GM06990 (cell line): ENCODE results near the gene ZNF460.
"Not testable (repeated sequence)": the region's sequence is repeated elsewhere in the genome, so short reads cannot be mapped to it uniquely, and the experiment has no call there.

ENCODE experiments used
- DNase-seq: peaks from one replicate; pipeline ENCODE4 v3.0.0-alpha.2; 2011; ENCODE audit not compliant: insufficient read length; ENCODE audit errors: extremely low read depth
- H3K27me3 ChIP-seq: replicated peaks from 2 replicates; pipeline ENCODE4 v1.6.0; 2011; ENCODE audit warnings: low read length; ENCODE audit not compliant: control insufficient read depth, insufficient read depth
- H3K36me3 ChIP-seq: 2 replicates; pipeline ENCODE4 v1.5.1; 2011; ENCODE audit warnings: low read length; ENCODE audit not compliant: control insufficient read depth, insufficient read depth
- H3K4me3 ChIP-seq: replicated peaks from 2 replicates; pipeline ENCODE4 v1.5.1; 2011; ENCODE audit warnings: low read depth, mild to moderate bottlenecking, control low read depth, low read length
- TF ChIP-seq, protein P1 (sequence below): IDR thresholded peaks from 2 replicates; pipeline ENCODE4 v1.5.1; 2011; ENCODE audit warnings: low read length, control low read depth, mild to moderate bottlenecking, inconsistent platforms; ENCODE audit not compliant: insufficient read depth, poor library complexity, severe bottlenecking

ZNF460 gene

DNA sequence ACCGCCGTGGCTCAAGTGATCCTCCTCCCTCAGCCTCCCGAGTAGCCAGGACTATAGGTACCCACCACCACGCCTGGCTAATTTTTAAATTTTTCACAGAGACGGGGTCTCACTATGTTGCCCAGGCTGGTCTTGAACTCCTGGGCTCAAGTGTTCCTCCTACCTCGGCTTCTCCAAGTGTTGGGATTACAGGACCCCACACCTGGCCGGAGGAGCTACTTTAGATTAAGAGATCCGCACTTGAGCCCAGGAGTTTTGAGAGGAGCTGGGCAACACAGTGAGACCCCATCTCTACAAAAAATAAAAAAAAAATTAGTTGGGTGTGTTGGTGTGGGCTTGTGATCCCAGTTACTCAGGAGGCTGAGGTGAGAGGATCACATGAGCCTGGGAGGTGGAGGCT is 9.0 kb upstream of the ZNF460 start:
- no peak for DNase-seq
- no peaks in the 10 kb centered on the region for H3K27me3 ChIP-seq
- no peaks in the 10 kb centered on the region for H3K36me3 ChIP-seq
- H3K4me3 ChIP-seq, result no peak overlapping the region
- TF ChIP-seq, protein P1, sequence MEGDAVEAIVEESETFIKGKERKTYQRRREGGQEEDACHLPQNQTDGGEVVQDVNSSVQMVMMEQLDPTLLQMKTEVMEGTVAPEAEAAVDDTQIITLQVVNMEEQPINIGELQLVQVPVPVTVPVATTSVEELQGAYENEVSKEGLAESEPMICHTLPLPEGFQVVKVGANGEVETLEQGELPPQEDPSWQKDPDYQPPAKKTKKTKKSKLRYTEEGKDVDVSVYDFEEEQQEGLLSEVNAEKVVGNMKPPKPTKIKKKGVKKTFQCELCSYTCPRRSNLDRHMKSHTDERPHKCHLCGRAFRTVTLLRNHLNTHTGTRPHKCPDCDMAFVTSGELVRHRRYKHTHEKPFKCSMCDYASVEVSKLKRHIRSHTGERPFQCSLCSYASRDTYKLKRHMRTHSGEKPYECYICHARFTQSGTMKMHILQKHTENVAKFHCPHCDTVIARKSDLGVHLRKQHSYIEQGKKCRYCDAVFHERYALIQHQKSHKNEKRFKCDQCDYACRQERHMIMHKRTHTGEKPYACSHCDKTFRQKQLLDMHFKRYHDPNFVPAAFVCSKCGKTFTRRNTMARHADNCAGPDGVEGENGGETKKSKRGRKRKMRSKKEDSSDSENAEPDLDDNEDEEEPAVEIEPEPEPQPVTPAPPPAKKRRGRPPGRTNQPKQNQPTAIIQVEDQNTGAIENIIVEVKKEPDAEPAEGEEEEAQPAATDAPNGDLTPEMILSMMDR, result no peak

GRCh38 chr19:57273014-57273413 is 7.3 kb upstream of the ZNF460 start:
- Histone ChIP-seq H3K27me3 (no peaks in the 10 kb centered on the region), H3K36me3 (no peaks in the 10 kb centered on the region), H3K4me3 (no peak overlapping the region)
- no peak for DNase-seq
- TF ChIP-seq, protein P1, result no peak

DNA sequence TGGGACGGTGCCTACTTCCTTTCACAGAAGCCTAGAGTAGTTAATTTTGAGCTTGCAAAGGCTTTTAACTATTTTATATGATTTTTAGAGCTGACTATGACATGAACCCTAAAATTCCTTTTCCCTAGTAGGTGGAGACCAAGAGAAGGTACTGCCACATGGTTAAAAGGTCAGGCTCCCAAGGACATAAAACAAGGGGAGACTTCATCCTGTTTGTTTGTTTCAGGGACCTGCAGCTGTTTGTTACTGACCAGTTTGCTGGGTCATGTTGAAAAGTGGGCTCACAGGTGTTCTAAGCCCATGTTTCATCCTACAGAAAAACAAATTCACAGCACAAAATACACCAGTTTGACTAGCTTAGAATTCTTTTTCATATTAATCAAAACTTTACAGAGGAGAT is 3.9 kb upstream of the ZNF460 start:
- DNase-seq, result no peak
- TF ChIP-seq, protein P1, result no peak
- Histone ChIP-seq H3K4me3 (no peak overlapping the region), H3K36me3 (no peaks in the 10 kb centered on the region), H3K27me3 (no peaks in the 10 kb centered on the region)

DNA sequence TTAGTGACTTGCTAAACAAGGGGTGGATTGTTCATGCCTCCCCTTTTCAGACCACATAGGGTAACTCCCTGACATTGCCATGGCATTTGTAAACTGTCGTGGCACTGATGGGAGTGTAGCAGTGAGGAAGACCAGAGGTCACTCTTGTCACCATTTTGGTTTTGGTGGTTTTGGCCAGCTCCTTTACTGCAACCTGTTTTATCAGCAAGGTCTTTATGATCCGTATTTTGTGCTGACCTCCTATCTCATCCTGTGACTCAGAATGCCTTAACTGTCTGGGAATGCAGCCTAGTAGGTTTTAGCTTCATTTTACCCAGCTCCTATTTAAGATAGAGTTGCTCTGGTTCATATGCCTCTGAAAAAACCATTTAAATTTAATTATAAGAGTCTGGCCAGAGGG is 1.8 kb upstream of the ZNF460 start:
- not testable (repeated sequence) for DNase-seq, H3K4me3 ChIP-seq, H3K27me3 ChIP-seq, H3K36me3 ChIP-seq

- peak overlapping the region; percentile 96 for H3K4me3 ChIP-seq
- DNase-seq, result peak; percentile 84
- TF ChIP-seq, protein P1, result peak; percentile 41
- H3K36me3 ChIP-seq, result peaks cover 7% of the 10 kb centered on the region
- H3K27me3 ChIP-seq, result no peaks in the 10 kb centered on the region
These were observed 694 bp upstream of the ZNF460 start for GRCh38 chr19:57279418-57280164.

DNA sequence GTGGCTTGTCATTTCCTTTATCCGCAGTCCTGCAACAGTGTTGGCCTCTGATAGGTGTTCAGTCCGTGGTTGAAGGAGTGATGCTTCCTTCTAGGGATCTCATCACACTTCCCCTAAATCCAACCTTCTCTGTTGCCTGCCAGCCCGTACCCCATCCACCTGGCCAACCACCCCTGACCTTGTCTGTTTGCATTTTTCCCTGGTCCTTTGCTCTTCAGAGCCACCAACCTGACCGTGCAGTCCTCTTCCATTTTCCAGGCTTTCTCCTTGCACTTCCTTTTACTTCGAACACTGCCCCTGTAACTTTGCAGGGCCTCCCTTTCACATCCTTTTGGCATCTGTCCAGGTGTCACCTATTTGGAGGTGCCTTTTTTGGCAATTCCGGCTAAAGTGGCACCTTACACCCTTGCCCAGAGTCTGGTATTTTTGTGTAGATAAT is 696 bp downstream of the ZNF460 start:
- H3K36me3 ChIP-seq, result peaks cover 14% of the 10 kb centered on the region
- TF ChIP-seq, protein P1, result no peak
- peak overlapping the region; percentile 96 for H3K4me3 ChIP-seq
- no peaks in the 10 kb centered on the region for H3K27me3 ChIP-seq
- DNase-seq, result peak; percentile 45
